ENCODE data around the gene REV1. TPM values are rescaled to one million over a fixed set of nuclear protein-coding genes. Genes with fewer than 3 reads are reported as not detected.
"Not testable (repeated sequence)": the region's sequence is repeated elsewhere in the genome, so short reads cannot be mapped to it uniquely, and the experiment has no call there.

REV1 gene
- total RNA-seq, 6 experiments from 2014 or later = 12.6 to 21.6 (median 13.6) TPM

GRCh38 chr2:99477054-99477453, 12.8 kb downstream of the REV1 start:
- DNase-seq = no peak
- 93% methylated on average over 6 of the region's 6 CpGs for WGBS (ENCODE audit: insufficient coverage, low coverage, low lambda C conversion rate, missing lambda C conversion rate)
- Histone ChIP-seq H3K27me3 (no peaks in the 10 kb centered on the region), H3K9me3 (no peaks in the 10 kb centered on the region), H3K4me3 (no peak overlapping the region), H3K36me3 (no peaks in the 10 kb centered on the region), H3K27ac (no peak overlapping the region), H3K4me1 (peaks cover 0 to 32% (median 10%) of the 10 kb centered on the region in 4 donors)
- TF ChIP-seq CTCF (IDR thresholded peaks at IDR 0.05) = no peak
- ATAC-seq = no peak
- intact Hi-C loops (cut with DNase I) = no loop called here

- H3K27me3 ChIP-seq = no peaks in the 10 kb centered on the region
- intact Hi-C loops (cut with DNase I) = no loop called here
- H3K4me3 ChIP-seq = no peak overlapping the region
- ATAC-seq (peak; percentile 87 to 97 (median 92)), DNase-seq (peak; percentile 42 to 71 (median 57))
- no peak overlapping the region for H3K27ac ChIP-seq
- peaks cover 0 to 32% (median 10%) of the 10 kb centered on the region in 4 donors for H3K4me1 ChIP-seq
- H3K36me3 ChIP-seq = no peaks in the 10 kb centered on the region
- no peaks in the 10 kb centered on the region for H3K9me3 ChIP-seq
- 16% methylated on average over 3 of the region's 3 CpGs for WGBS (ENCODE audit: insufficient coverage, low coverage, low lambda C conversion rate, missing lambda C conversion rate)
- TF ChIP-seq CTCF (IDR thresholded peaks at IDR 0.05) (no peak), POLR2A (IDR thresholded peaks at IDR 0.05) (no peak)
Observed at GRCh38 chr2:99476629-99477028, 13.2 kb downstream of the REV1 start.

- ATAC-seq = peak in 1 of 4 donors; percentile 9
- DNase-seq; intact Hi-C loops (cut with DNase I); H3K9me3 ChIP-seq; H3K27ac ChIP-seq; H3K4me3 ChIP-seq; H3K36me3 ChIP-seq; H3K27me3 ChIP-seq: not testable (repeated sequence)
- H3K4me1 ChIP-seq = peaks cover 0 to 32% (median 10%) of the 10 kb centered on the region in 4 donors
- WGBS (ENCODE audit: insufficient coverage, low coverage, low lambda C conversion rate, missing lambda C conversion rate) = 57% methylated on average over 4 of the region's 4 CpGs
Observed at GRCh38 chr2:99475095-99475494, 14.7 kb downstream of the REV1 start.

- 84% methylated on average over 2 of the region's 2 CpGs for WGBS (ENCODE audit: insufficient coverage, low coverage, low lambda C conversion rate, missing lambda C conversion rate)
- Histone ChIP-seq H3K4me1 (peaks cover 0 to 28% (median 11%) of the 10 kb centered on the region in 4 donors), H3K27me3 (no peaks in the 10 kb centered on the region), H3K27ac (no peak overlapping the region), H3K4me3 (no peak overlapping the region), H3K36me3 (no peaks in the 10 kb centered on the region), H3K9me3 (no peaks in the 10 kb centered on the region)
- ATAC-seq = no peak
- DNase-seq = no peak
- intact Hi-C loops (cut with DNase I) = no loop called here
- TF ChIP-seq CTCF (IDR thresholded peaks at IDR 0.05) (no peak), POLR2A (IDR thresholded peaks at IDR 0.05) (no peak)
Observed at GRCh38 chr2:99473518-99474083, 16.2 kb downstream of the REV1 start.

GRCh38 chr2:99472600-99472960, 17.2 kb downstream of the REV1 start:
- intact Hi-C loops (cut with DNase I) = no loop called here
- TF ChIP-seq CTCF (IDR thresholded peaks at IDR 0.05) = no peak
- no peak for TF ChIP-seq POLR2A (IDR thresholded peaks at IDR 0.05)
- H3K9me3 ChIP-seq = no peaks in the 10 kb centered on the region
- H3K4me3 ChIP-seq = no peak overlapping the region
- ATAC-seq (peak in 1 of 4 donors; percentile 17), DNase-seq (no peak)
- H3K4me1 ChIP-seq = peaks cover 0 to 32% (median 12%) of the 10 kb centered on the region in 4 donors
- no peaks in the 10 kb centered on the region for H3K36me3 ChIP-seq
- no peak overlapping the region for H3K27ac ChIP-seq
- H3K27me3 ChIP-seq = no peaks in the 10 kb centered on the region
- 67% methylated on average over 1 of the region's 1 CpG for whole genome bisulfite sequencing (ENCODE audit: insufficient coverage, low coverage, low lambda C conversion rate, missing lambda C conversion rate)
